Fibroblast of the aortic adventitia (primary cell): ENCODE data around the gene ALOX12. TPM values are rescaled to one million over a fixed set of nuclear protein-coding genes. Genes with fewer than 3 reads are reported as not detected.
"Not testable (repeated sequence)": the region's sequence is repeated elsewhere in the genome, so short reads cannot be mapped to it uniquely, and the experiment has no call there.

Experiments
- DNase-seq: peaks from one replicate; pipeline ENCODE4 v3.0.0-alpha.2; 2010; ENCODE audit warnings: low read depth
- H3K4me3 ChIP-seq: 2 replicates; pipeline ENCODE4 v1.5.1; 2011; ENCODE audit warnings: low read depth, mild to moderate bottlenecking, control low read depth, low read length, moderate library complexity
- CTCF ChIP-seq: IDR thresholded peaks from 2 replicates; pipeline ENCODE4 v1.5.1; 2011; ENCODE audit warnings: mild to moderate bottlenecking, low read length, control low read depth, inconsistent platforms; ENCODE audit not compliant: insufficient read depth
- total RNA-seq: library from RNA; depleted of rRNA; stranded (reverse); fragments of >200 nt; gene quantifications from 2 replicates; pipeline ENCODE4 v1.2.3, GENCODE V29; 2012; ENCODE audit warnings: low replicate concordance

ALOX12 gene
- total RNA-seq, 1 donor, result not detected

DNA sequence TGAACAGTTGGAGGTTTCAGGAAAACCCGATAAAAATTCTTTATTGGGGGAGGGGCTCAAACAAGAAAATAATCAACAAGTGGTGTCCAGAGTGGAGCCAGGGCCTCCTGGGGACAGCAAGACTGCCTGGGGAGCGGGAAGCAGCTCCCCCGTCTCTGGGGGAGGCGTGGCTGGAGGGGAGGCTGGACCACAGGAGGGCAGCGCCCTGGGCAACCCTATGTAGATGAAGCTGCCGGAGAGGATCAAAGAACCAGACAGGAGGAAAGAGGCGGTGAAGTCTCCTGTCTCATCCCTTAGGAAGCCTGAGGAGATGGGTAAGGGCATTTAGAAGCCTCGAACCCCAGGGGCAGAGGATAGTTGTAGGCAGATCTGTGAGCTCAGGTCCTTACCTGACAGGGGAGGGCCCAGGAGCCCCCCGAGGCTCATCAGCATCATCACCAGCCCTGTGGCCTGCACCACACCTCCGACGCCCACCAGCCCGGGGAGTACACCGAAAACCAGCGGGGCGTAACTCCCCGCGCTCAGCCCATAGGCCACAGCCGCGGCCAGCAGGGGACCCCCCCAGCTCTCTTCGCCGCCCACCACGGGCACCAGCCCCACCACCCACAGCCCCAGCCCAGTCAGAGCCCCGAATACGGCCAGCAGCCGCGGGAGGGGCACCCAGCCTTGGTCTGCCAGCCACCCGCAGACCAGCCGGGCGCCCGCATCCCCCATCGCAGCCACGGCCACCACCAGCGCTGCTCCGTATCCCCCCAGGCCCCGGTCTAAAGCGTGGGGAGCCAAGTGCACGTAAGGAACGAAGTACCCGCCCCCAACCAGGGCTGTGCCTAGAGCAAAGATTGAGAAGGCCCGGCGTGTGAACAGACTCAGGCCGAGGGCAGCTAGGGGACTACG lies 46.0 kb downstream of the ALOX12 start:
- DNase-seq, result no peak
- TF ChIP-seq CTCF, result no peak
- H3K4me3 ChIP-seq, result no peak overlapping the region

DNA sequence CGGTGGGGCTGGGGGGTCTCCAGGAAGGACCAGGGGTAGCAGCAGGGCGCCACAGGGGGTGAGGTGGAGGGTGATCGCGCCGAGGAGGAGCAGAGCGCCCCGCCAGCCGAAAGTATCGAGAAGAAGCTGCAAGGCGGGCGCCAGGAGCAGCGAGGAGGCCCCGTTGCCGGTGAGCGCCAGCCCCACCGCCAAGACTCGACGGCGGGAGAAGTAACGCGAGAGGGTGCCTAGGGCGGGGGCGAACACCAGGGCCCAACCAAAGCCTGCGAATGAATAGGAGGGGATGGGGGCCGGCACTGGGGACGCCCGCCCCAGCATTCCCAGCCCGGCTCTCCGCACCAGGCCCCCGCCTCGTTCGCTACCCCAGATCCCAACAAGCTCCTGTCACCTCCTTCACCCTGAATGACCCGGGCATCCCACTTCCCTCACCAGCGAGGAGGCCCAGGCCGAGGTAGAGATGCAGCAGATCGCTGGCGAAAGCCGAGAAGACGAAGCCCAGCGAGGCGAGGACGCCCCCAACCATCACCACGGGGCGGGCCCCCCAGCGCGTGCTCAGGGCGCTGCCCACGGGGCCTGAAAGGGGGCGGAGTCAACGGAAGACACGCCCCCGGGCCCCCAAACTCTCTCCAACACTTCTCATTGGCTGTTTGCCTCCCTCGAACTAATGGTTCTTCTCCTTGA lies 46.8 kb downstream of the ALOX12 start:
- no peak for TF ChIP-seq CTCF
- H3K4me3 ChIP-seq, result no peak overlapping the region
- no peak for DNase-seq

DNA sequence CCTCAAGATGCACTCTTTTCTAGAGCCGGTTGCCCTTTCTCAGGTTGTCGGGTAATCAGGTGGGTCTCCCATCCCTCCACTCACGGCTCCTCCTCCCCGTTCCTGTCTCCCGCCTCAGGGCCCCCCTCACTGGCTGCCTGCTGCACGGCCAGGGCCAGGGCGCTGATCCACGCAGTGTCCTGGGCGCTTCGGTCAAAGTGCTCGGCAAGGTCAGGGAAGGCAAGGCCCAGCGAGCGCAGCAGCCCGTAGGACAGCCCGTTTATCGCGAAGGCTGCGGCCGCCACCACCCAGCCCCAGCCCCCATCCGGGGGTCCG lies 47.3 kb downstream of the ALOX12 start:
- TF ChIP-seq CTCF, result no peak
- no peak for DNase-seq
- H3K4me3 ChIP-seq, result peak overlapping the region; percentile 56

DNA sequence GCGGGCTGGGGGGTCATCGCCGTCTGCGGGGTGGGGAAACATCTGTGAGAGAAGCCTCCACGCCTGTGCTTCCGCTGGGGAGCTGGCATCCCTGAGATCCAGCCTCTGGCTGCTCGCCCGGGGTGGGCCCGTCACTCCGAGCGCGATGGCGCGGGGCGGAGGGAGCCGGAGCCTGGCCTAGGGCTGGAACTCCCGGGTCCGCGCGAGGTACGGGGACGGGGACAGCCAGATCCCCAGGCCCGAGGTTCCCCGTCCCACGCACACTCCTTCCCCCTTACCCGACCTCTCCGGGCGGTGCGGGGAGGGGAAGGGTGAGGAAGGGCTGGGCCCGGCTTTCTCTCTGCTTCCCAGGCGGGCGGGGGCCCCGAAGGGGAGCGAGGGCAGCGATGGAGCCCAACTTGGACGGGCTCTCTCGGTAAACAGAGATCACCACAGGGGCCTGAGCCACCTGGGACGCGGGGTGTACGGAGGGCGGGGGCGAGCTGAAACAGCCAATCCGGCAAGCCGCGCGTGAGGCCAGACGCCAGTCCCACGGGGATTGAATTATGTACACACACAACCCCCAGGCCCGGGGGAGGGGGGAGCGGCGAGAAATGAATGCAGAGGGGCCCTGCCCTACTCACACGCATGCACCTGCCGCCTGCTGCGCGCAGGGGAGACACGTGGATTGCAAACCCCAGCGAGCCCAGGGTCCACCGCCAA lies 47.8 kb downstream of the ALOX12 start, which contains the start of gene SLC16A11:
Gene SLC16A11, minus strand, starts transcription at position 596 of the 702 bp plus-strand sequence. Its CDS starts 579 bp downstream, at position 17.
- TF ChIP-seq CTCF, result no peak
- H3K4me3 ChIP-seq, result peak within 1 kb of the TSS; percentile 56
- DNase-seq, result peak; percentile 31

GRCh38 chr17:7045492-7046126 lies 49.8 kb downstream of the ALOX12 start:
- TF ChIP-seq CTCF, result peak; percentile 76
- peak; percentile 91 for DNase-seq
- H3K4me3 ChIP-seq, result no peak overlapping the region

DNA sequence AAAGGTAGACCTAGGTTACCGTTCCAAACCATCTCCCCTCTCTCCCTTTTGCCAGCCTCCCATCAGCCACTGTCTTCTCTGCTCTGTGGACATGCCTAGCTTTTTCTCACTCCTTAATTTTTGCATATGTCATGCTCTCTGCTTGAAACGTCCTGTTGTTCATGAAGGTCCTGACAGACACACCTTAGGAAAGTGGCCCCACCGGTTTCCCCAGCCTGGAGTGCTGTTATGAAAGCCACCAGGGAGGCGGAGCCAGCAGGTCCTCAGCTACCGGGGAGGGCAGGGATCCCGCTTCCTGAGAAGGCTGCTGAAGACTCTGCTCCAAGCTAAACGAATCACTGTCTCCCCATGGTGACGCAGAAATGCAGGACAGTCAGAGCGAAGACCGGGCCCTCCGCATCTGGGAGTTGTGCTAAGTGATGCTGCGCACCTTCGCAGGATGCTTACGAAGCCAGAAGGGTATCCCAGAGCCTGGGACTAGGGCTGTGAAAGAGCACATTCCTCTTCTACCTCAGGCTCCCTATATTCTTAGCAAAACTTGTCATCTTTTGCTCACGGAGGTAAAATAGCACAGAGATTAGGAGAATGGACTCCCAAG lies 50.4 kb downstream of the ALOX12 start:
- no peak overlapping the region for H3K4me3 ChIP-seq
- no peak for DNase-seq
- TF ChIP-seq CTCF, result no peak

DNA sequence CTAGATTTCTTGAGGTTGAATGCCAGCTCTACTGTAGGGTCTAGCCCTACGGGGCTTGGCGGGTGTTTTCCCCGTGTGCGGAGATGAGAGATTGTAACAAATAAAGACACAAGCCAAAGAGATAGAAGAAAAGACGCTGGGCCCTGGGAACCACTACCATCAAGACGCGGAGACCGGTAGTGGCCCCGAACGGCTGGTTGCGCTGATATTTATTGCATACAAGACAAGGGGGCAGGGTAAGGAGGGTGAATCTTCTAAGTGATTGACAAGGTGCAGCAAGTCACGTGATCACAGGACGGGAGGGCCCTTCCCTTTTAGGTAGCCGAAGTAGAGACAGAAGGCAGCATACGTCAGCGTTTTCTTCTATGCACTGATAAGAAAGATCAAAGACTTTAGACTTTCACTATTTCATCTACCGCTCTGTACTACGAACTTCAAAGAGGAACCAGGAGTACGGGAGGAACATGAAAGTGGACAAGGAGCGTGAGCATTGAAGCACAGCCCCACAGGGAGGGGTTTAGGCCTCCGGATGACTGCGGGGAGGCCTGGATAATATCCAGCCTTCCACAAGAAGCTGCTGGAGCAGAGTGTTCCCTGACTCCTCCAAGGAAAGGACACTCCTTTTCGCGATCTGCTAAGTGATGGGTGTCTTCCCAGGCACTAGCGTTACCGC lies 51.0 kb downstream of the ALOX12 start:
- peak; percentile 20 for DNase-seq
- not testable (repeated sequence) for H3K4me3 ChIP-seq
